Measurements from ENCODE around the gene DNAJC18. TPM values are rescaled to one million over a fixed set of nuclear protein-coding genes. Genes with fewer than 3 reads are reported as not detected.

Gene DNAJC18
- polyA plus RNA-seq, 3 donors, result 1.0 to 5.6 (median 4.0) TPM

Other genes with a start within 250 kb of the DNAJC18 start
- 10 to 100 TPM; 31.5 to 65.9 (median 47.5) TPM for gene SIL1, start 241.2 kb downstream of the DNAJC18 start, polyA plus RNA-seq
- 100 to 1,000 TPM in 2 of 3 donors, 10 to 100 TPM in 1; 56.7 to 114 (median 101) TPM for gene MATR3, start 145.8 kb downstream of the DNAJC18 start, polyA plus RNA-seq
- 100 to 1,000 TPM in 2 of 3 donors, 10 to 100 TPM in 1; 41.6 to 160 (median 108) TPM for gene PAIP2, start 97.7 kb downstream of the DNAJC18 start, polyA plus RNA-seq
- gene SLC23A1, start 56.2 kb downstream of the DNAJC18 start, polyA plus RNA-seq, result under 1 TPM in 1 of 3 donors, not detected in 2; 0.78 TPM
- 1 to 10 TPM in 1 of 3 donors, under 1 TPM in 1, not detected in 1; 0.98 to 1.9 TPM for gene MZB1, start 49.6 kb downstream of the DNAJC18 start, polyA plus RNA-seq
- 1 to 10 TPM in 2 of 3 donors, under 1 TPM in 1; 0.32 to 1.3 (median 1.0) TPM for gene PROB1, start 44.4 kb downstream of the DNAJC18 start, polyA plus RNA-seq
- gene SPATA24, start 35.4 kb downstream of the DNAJC18 start, polyA plus RNA-seq, result 1 to 10 TPM; 4.1 to 8.5 (median 4.4) TPM
- gene ECSCR, start 23.2 kb upstream of the DNAJC18 start, polyA plus RNA-seq, result 10 to 100 TPM in 2 of 3 donors, 1 to 10 TPM in 1; 8.5 to 80.6 (median 38.8) TPM
- under 1 TPM in 1 of 3 donors, not detected in 2; 0.04 TPM for gene SMIM33, start 31.5 kb upstream of the DNAJC18 start, polyA plus RNA-seq
- 10 to 100 TPM in 2 of 3 donors, 1 to 10 TPM in 1; 8.0 to 52.5 (median 28.3) TPM for gene STING1, start 43.2 kb upstream of the DNAJC18 start, polyA plus RNA-seq
- gene UBE2D2, start 121.8 kb upstream of the DNAJC18 start, polyA plus RNA-seq, result 10 to 100 TPM; 49.3 to 71.6 (median 68.6) TPM
- gene CXXC5, start 208.8 kb upstream of the DNAJC18 start, polyA plus RNA-seq, result 10 to 100 TPM; 14.2 to 52.3 (median 39.0) TPM

All from adipose tissue (tissue), 3 donors.